ENCODE measurements around the gene SMTNL2.

SMTNL2 gene

DNA sequence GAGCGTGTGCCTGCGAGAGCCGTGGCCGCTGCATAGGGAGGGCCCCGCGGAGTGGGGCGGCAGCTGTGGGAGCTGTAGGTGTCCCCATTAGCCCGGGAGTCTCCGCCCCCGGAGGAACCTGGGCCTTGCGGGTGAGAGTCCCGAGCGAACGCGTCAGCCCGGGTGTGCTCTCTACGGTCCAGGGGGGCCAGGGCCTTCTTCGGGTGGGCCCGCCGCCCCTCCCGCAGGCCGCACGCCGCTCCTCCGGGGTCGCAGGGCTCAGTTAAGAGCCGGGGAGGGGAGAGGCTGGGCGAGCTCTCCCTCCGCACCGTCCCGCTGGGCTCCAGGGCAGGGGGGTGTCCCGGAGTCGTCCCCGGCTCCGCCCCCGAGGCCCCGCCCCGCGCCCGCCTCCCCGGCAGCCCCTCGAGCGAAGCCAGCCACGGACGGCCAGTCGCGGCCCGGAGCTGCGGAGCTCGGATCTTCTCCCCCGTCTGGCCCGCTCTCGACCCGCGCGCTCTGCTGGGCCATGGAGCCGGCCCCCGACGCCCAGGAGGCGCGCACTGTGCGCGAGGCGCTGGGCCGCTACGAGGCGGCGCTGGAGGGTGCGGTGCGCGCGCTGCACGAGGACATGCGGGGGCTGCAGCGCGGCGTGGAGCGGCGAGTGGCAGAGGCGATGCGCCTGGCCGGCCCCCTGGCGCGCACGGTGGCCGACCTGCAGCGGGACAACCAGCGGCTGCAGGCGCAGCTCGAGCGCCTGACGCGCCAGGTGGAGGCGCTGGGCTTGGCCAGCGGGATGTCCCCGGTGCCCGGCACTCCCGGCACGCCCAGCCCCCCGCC is at the start of gene SMTNL2:
TSS of gene SMTNL2 (plus strand) at position 429 of the 816 bp plus-strand sequence. CDS start at position 506, 77 bp downstream.
- no peak for DNase-seq

DNA sequence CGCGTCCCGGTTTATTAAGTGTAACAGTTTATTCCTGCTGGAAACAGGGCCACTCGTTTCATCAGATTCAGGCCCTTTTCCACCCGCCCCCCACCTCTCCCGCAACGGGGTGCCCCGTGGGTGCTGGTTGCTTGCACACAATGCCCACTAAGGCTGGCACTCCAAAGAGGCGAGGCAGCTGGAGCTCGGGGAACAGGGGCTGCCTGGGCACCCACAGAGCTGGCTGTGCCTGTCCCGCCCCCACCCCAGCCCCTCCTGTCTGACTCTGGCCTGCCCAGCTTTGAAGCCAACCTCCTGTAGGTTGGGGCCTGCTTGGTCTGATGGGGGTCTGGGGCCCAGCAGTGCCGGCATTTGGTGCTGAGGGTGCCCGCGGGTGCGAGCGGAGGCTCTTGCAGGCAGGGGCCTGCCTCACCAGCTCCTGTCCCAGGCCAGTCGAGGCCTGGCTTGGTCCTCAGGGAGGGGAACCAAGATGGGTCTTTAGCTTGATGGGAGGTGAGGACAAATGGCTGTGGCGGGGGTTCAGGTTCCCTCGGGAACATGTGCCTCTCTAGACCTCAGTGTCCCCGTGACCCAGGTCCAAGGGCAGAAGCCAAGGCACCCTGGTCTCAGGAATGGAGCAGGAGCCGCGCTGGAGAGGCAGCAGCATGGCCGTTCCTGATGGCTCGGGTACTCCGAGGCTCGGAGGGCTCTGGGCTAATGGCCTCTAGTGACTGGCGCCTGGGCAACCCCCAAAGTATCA is 49.2 kb upstream of the SMTNL2 start:
- DNase-seq = no peak

DNA sequence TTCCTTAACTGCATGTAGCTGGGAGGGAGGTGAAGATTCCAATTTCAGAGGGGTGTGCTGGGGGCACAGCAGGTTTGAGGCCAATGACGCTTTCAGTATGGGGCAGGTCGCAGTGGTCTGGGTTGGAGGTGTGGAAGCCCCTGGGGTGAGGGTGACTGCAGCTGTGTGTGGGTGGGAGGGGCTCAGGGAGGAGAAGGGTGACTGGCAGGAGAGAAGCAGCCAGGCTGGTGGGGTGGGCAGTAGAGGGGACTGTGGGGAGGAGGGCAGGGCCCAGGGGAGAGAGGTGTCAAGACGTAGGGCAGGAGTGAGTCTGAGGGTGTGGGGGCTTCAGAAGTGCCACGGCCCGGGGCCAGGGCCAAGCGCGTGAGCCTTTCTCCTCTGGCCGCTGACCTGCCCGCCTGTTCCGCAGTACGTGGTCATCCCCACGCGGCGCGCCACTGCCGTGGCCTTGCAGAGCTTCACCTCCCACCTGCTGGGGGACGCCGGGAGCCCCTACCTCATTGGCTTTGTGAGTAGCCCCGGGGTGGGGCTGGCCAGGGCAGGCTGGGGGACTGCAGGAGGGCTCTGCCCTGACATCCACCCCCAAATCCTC is 48.6 kb upstream of the SMTNL2 start:
- DNase-seq = no peak

DNA sequence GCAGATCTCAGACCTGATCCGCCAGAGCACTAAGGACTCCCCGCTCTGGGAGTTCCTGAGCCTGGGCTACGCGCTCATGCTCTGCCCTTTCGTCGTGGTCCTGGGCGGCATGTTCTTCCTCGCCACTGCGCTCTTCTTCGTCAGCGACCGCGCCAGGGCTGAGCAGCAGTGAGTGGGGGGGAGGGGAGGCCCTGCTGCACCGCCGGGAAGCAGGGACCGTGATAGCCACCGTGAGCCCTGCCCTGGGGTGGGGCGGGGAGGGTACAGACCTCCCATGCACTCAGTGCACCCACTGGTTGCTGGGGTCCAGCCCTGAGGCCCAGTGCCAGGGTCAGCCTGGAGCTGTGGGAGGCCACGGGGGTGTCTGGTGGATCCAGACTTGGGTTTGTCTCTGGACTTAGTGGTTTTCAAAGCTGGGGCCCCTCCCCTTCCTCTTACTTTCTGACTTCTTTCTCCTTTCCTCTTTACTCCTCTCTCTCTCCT is 48.0 kb upstream of the SMTNL2 start:
- no peak for DNase-seq

DNA sequence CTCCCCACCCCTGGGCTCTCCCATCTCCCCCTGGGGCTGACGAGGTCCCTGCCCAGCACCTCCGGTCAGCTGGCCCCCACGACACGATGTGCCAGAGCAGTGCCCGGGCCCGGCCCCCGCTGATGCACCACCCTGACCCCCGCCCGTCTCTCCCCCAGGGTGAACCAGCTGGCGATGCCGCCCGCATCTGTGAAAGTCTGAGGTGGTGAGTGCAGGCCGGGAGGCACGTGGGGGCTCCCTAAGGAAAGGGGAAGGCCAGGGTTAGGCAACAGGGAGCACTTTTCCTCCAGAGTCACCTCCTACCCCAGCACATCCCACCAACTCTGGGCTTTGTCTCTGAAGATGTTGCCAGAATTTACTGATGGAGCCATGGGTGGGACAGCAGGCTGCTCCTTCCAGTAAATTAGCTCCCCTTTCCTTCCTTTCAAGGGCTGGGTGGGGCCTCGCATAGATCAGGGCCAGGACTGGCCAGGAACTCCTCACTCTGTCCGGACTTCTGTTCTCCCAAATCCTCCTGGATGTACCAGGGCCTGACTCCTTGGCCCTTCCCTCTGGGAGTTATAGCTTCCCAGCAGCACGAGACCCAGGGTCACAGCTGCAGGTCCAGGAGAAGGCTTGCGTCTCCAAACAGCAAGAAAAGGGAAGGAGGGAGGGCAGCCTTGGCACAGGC is 47.5 kb upstream of the SMTNL2 start:
- no peak for DNase-seq

DNA sequence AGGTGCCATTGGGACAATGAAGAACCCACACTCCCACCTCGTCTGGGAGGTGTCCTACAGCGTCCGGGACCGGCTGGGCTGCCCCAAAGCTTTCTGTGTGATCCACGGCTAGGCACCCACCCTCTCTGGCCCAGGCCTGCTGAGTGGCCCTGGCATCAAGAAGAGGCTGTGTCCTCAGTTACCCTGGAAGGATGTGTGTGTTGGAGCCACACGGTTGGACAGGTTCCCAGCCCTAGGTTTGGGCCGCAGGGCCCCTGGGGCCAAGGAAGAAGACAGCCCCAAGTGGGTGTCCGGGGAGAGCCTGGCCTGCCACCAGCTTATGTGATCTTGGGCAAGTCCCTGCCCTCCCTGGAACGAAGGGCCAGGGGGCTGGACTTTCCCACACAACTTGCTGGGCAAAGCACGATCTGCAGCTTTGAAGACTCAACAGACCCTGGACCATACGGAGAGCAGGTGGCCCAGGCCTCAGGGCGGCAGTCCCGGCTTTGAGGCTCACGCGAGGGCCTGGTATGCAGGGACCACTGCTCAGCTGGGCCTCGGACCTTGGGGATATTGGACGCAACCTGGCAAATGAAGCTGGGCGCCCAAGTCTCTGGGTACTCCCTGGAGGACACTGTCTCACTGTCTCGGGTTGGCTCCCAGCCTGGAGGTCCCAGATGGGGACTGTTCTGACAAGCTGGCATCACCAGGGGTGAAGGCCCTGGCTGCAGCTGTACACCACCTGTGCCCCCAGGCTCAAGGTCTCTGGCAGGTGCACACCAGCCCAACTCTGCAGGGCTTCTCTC is 46.7 kb upstream of the SMTNL2 start:
- no peak for DNase-seq

DNA sequence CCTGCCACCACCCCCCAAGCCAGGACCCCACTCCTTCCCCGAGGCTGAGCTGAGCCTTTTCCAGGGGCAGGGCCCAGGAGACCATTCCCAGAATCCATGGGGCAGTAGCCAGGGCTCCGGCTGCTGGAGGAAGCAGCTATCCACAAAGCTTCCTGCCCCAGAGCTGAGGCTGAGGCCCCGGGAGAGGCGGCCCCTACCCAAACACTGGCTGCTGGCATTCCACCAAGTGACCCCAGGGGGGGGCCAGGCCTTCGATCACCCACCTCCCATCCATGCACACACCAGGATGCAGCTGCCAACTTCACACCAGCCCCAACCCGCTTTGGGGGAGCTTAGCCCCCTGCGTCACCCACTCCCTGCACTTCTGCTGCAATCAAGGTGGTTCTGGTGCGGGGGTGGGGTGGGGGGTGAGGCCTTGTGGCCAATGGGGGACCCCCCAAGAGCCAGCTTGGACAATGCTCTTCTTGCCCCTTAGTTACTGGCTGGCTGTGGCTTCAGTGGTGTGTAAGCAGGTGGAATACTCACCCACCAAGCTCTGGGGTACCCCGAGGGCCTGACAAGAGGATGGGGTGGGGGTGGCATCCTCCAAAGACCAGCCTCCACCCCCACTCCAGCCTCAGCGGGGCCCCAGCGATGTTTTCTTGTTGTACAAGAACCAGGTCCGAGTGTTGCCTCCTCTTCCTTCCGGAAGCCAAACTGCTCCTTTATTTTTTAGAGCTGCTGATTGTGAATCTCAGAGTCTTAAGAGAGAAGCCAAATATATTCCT is 45.9 kb upstream of the SMTNL2 start:
- DNase-seq = no peak

DNA sequence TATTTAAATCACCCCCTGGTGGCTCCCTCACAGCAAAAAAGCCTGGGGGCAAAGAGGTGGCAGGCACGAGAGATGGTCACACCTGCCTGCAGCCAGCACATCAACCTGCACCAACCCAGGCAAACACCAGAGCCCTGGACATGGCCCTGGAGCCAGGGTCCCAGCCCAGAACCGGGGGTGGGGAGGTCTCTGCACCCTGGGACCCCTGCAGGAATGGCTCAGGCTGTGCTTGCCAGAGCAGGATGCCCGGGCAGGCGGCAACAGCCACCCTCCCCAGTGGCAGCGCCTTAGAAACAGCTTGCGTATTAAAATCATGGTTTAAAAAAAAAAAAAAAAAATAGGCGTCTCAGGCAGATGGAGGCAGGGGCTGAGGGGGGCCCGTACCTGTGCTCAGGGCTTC is 45.3 kb upstream of the SMTNL2 start:
- no peak for DNase-seq

DNA sequence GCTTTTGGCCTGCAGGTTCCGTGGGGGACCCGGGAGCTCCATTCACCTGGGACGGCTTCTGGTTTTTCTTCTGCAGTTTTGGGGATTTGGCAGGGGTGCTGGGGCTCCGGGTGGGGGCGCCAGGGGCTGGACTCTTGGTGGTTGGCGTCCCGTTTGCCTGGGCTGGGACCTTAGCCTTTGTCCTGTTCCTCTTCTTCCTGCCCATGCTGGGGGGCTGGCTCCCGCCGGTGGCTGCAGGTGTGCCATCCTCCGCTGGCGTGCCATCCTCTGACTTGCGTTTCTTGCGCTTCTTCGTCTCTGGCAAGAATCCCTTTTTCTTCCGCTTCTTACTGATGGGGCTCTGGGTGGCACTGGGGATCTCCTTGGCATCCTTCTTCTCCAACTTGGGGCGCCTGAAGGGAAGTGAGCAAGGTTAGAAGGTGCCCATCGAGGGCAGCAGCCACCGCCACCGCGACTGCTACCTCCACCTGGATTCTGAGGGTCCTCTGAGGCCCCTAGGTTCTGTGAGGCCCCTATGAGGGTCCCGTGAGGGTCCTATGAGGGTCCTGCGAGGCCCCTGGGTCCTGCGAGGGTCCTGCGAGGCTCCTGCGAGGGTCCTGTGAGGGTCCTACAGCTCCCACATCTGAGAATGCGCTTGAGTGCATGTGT is 44.6 kb upstream of the SMTNL2 start:
- DNase-seq = no peak

DNA sequence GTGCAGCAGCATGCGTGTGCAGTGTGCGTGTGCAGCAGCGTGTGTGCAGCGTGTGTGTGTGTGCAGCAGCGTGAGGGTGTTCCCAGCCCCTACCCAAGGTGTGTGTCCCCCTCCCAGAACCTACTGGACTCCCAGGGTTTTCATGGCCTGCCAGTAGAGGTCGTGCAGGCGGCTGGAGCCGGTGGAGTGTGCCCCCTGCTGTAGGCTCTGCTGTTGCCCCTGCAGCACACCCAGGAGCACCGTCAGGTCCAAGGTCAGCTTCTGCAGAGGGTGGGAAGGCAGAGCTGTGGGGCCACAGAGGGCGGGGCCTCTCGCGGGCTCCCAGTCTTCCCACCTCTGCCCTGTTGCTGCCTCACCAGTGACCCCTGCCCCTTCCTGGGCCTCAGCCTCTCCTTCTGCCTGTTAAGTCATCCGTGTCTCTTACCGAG is 44.1 kb upstream of the SMTNL2 start:
- no peak for DNase-seq

DNA sequence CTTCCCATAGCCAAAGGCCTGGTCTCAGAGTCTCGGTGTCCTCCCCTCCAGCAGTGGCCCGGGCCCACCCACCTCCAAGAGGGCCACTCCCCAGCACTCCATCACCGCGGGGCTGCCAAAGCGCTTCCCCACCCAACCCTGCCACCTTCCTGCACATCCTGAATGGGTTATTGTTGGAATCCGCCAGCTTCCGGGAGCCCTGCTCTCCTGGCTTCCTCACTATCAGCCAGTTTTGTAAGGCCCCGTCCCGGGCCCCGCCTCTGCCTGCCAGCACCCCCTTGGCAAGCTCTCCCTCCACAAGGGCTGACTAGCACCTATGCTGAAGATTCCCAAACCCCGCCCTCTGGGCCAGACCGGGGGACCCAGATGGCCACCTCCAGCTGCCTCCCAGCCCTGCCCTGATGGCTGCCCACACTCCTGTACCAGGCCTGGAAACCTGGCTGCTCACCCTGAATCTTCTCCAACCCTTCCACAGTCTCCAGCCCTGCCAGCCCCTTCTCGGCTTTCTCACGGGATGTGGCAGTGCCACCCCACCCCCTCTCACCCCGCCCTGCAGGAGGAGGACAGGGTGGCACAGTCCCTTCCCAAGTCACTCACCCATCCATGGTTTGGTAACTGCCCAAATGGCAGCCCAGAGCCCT is 43.5 kb upstream of the SMTNL2 start:
- no peak for DNase-seq

DNA sequence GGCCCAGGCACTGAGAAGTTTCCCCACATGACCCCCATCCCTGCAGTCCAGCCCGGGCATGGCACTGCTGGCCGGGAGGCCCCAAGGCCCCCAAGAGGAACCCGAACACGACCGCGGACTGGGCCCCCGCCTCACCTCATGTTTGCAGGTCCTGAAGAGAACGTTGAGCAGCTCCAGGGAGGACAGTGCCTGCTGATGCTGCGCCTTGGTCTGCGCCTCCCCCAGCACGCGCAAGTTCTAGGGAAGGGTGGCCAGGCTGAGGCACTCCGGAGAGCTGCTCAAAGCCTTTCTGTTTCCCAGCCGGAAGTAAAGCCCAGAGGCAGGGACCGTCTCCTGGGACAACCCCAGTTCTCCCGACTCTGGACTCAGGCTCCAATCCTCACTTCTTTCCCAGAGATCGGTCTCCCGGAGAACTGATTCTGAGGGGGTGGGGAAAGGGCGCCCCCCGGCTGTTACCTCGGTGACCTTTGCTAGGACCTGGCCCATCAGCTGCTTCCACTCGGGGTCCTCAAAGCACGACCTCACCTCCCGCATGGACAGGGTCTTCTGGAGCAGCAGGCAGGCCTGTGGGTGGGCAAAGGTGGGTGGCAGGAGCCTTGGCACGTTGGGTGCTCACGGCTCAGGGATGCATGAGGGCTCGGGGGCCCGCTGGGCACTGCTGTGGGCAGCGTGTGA is 42.9 kb upstream of the SMTNL2 start:
- no peak for DNase-seq

DNA sequence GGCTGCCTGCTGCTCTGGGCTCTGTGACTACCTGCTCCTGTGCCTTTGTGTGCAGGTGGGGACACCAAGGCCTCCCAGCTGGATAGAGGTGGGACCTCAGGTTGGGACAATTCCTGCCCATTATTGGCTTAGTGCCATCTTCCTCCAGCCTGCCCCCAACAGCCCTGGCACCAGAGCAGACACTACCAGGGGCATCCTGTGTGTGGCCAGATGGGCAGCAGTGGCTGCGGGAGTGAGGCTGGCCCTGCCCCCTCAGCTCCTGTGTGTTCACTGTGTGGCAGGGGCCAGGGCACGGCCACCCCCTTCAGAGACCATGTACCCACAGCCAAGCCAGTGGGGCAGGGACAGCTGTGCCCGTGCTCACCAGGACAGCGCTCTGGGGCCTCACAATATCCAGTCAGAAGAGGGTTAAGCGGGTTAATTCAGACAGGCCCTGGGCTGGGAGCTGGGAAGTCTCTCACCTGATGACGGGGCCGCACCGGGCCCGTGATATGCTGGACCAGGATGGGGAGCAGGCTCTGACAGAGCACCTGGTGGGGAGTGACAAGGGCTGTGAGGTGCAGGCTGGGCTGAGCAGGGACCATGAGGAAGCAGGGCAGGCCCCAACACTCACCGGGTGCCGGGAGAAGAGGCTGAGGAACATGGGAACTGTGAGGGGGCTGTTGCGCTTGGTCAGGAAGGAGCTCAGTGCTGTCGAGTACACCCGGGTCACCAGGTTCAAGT is 42.2 kb upstream of the SMTNL2 start:
- DNase-seq = no peak

DNA sequence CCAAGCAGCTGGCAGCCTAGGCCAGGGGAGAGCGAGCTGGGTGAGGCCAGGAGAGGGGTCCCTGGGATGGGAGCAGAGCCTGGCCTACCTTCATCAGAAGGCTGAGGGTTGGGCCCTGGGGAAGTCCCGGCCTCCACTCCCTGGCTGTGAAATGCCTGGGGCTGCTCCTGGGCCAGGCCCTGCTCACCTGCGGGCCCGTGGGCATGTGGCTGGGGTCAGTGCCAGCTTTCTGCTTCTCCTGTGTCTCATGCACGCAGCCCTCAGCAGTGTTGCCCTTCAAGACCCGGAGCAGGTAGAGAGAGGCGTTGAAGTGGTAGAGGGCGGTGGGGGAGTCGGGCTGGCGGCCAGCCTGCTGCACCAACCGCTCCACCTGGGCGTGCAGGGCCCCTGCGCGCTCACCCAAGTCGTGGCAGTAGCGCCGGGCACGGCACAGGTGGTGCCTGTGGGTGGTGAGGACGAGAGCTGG is 41.6 kb upstream of the SMTNL2 start:
- no peak for DNase-seq

DNA sequence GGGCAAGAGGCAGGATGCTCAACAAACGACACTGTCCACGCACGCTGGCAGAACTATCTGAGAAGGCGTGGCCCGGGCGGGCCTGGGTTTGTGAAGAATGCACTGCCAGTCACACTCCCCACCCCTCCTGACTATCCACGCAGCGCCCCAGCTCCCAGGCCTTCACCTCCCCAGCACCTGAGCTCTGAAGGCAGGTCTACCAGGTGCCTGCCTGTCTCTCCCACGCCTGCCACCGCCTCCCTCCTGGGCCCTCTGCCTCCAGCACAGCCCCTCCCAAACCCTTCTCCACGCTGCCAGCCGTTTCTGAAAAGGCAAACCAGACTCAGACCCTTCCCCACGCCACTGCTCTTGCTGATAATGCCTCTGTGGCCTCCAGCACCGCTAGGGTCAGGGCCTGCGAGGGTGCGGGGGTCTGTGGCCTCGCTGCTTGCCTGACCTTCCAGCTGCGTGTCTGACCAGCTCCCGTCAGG is 40.7 kb upstream of the SMTNL2 start:
- no peak for DNase-seq

DNA sequence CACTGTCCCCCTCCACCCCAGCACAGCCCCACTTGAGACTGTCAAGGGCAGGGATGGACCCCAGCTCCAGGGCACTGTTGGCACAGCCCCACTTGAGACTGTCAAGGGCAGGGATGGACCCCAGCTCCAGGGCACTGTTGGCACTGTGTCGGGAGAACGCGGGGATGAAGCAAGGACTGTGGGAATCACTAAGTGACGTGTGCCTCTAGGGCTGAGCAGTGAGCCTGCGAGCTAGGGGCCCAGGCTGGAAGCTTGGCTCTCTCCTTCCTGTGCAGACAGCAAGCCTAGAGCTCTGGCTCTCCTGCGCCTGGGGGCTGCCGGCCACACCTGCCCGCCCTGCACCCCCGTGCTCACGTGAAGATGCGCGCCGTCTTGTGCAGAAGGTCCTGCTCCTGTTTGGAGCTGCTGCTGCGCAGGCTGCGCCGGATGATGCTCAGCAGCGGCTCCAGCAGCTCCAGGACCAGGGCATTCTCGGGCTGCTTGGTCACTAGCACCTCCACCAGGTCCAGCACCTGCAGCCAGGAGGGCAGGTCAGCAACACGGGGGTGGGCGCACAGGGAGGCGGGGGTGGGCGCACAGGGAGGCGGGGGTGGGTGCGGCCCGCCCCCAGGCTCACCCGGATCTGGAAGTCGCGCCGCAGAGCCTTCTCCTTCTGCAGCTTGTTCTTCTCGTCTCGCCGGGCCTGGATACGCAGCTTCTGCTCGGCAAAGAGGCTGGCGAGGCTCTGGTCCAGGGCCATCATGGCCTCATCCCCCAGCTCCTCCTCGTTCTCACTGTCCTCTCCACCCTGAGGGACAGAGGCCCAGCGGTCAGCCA is 40.0 kb upstream of the SMTNL2 start:
- no peak for DNase-seq

DNA sequence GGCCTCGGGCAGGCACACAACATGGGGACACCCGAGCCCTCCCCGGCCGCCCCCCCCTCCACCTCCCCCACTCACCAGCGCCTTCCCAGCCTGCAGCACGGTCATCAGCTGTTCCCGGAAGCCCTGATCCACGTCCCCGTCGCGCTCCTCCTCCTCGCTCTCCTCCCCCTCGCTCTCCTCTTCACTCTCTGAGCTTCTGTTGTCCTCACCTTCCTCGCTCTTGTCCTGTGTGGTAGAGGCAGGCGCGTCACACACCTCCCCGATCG is 39.4 kb upstream of the SMTNL2 start:
- DNase-seq = no peak

DNA sequence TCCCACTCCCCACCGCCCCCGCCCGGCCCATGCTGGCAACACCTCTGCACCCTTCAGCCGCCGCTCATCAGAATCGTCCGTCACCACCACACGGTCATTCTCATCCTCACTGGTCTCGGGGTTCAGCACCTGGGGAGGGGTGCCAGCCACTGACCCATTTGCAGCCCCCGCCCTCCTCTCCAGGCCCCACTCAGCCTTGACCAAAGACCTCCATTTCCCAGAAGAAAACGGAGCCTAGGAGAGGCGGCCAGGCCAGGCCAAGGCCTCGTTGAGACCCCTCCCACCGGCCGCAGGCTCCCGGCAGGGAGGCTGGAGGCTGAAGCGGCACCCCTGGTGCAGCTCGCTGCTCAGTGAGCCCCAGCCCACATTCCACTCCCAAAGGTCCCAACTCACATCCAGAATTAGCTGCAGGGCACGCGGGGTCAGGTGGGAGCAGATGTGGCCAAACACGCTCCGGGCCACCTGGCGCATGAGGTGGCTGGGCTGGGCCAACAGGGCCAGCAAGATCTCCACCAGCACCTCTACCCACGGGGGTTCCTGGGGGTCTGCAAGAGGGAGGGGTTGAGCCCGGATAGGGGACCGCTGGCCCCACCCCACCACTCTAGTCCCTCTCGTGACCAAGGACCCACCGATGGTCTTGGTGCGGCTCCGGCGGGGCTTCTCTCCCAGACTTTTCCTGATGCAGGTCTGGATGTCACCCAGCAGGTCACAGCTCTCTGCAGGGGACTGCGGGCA is 38.9 kb upstream of the SMTNL2 start:
- DNase-seq = no peak
